Measurements from ENCODE around the gene ZFYVE28. TPM values are rescaled to one million over a fixed set of nuclear protein-coding genes. Genes with fewer than 3 reads are reported as not detected.

Gene ZFYVE28
- total and polyA plus RNA-seq, 7 donors: 1.7 to 7.7 (median 3.4) TPM

DNA sequence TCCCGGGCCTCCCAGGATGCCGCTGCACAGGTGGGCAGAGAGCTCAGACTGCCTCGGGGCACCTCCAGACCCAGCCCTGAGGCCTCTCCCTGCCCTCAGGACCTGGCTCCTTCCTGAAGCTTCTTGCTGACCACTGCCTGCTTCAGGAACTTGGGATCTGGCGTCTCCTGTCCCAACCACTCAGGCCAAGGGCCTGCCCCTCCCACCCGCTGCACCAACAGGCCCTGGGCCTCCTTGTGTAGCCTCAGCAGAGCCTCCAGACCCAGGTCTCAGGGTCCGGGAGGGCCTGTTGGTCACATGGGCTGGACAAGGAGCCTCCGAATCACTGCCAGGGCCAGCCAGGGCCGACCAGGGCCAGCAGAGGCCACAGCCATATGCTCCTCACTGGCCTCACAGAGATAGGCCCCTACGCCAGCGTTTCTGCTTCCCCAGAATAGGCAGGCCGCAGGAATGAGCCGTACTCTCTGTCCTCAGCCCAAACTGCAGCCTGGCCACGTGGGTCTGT is 159.4 kb downstream of the ZFYVE28 start:
- H3K4me3 ChIP-seq: peak overlapping the region; percentile 99
- WGBS, 3 donors: 45 to 75% (median 49%) methylated on average over 11 to 13 of the region's 13 CpGs
- TF ChIP-seq, protein P1, sequence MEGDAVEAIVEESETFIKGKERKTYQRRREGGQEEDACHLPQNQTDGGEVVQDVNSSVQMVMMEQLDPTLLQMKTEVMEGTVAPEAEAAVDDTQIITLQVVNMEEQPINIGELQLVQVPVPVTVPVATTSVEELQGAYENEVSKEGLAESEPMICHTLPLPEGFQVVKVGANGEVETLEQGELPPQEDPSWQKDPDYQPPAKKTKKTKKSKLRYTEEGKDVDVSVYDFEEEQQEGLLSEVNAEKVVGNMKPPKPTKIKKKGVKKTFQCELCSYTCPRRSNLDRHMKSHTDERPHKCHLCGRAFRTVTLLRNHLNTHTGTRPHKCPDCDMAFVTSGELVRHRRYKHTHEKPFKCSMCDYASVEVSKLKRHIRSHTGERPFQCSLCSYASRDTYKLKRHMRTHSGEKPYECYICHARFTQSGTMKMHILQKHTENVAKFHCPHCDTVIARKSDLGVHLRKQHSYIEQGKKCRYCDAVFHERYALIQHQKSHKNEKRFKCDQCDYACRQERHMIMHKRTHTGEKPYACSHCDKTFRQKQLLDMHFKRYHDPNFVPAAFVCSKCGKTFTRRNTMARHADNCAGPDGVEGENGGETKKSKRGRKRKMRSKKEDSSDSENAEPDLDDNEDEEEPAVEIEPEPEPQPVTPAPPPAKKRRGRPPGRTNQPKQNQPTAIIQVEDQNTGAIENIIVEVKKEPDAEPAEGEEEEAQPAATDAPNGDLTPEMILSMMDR (IDR thresholded peaks at IDR 0.05): no peak

DNA sequence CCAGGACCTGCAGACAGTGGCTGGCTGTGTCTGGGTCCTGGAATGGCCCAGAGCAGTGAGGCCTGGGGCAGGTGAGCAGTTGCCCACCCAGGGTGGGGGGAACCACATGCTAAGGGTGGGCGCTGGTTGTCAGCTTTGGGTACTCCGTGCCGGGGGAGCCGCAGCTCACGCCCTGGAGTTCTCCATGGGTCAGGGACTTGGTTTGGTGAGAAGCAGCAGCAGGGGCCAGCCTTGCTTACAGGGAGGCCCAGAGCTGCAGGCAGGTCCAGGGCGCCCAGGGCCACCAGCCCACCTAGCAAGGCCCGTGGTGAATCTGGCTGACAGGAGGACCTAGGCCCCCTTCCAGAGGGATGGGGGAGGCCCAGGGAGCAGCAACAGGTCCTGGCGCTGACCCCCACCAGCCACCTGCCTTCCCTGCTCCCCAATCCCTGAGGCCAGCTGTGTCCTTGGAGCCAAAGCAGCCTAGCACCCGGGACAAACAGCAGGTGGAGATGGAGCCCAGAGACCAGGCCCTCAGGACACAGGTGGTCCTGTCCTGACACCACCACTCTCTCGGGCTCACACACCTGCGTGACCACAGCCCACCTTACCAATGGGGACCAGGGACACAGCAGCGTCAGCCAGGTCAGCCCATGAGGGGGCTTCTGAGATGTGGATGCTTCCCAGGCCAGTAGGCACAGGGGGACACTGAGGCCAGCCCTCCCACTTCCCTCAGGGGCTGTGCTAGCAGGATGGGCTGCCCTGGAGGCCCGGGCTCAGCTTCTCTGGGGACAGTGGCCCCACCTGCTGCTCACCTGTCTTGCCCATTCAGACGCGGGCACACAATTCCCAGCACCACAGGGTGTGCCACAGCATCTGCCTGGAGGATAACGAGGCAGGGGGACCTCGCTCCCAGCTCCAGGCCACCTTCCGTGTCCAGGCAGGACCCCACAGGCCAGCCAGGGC is 160.1 kb downstream of the ZFYVE28 start:
- intact Hi-C loops (cut with DNase I): no loop called here
- peaks cover 62% of the 10 kb centered on the region for H3K4me1 ChIP-seq
- TF ChIP-seq, protein P1 (IDR thresholded peaks at IDR 0.05): no peak
- no peaks in the 10 kb centered on the region for H3K27me3 ChIP-seq (ENCODE audit: insufficient read depth in 3 of 3, low read length in 2 of 3)
- ATAC-seq (no peak), DNase-seq (peak; percentile 14 to 50)
- no peaks in the 10 kb centered on the region for H3K9me3 ChIP-seq
- peaks cover 0 to 45% of the 10 kb centered on the region in 2 donors for H3K36me3 ChIP-seq (ENCODE audit: insufficient read depth in 1 of 2, low read depth in 1 of 2)
- H3K4me3 ChIP-seq: peak overlapping the region; percentile 99
- peak overlapping the region; percentile 60 for H3K27ac ChIP-seq
- WGBS, 3 donors: 79 to 84% (median 81%) methylated on average over 17 to 18 of the region's 18 CpGs

More for the DNA sequence above, 159.4 kb downstream of the ZFYVE28 start:
- peaks cover 0 to 38% of the 10 kb centered on the region in 2 donors for H3K36me3 ChIP-seq (ENCODE audit: insufficient read depth in 1 of 2, low read depth in 1 of 2)
- no peaks in the 10 kb centered on the region for H3K27me3 ChIP-seq (ENCODE audit: insufficient read depth in 3 of 3, low read length in 2 of 3)
- H3K4me1 ChIP-seq: peaks cover 60% of the 10 kb centered on the region
- DNase-seq (peak; percentile 15 to 54), ATAC-seq (no peak)
- intact Hi-C loops (cut with DNase I): no loop called here
- H3K9me3 ChIP-seq: no peaks in the 10 kb centered on the region
- H3K27ac ChIP-seq: peak overlapping the region; percentile 94

DNA sequence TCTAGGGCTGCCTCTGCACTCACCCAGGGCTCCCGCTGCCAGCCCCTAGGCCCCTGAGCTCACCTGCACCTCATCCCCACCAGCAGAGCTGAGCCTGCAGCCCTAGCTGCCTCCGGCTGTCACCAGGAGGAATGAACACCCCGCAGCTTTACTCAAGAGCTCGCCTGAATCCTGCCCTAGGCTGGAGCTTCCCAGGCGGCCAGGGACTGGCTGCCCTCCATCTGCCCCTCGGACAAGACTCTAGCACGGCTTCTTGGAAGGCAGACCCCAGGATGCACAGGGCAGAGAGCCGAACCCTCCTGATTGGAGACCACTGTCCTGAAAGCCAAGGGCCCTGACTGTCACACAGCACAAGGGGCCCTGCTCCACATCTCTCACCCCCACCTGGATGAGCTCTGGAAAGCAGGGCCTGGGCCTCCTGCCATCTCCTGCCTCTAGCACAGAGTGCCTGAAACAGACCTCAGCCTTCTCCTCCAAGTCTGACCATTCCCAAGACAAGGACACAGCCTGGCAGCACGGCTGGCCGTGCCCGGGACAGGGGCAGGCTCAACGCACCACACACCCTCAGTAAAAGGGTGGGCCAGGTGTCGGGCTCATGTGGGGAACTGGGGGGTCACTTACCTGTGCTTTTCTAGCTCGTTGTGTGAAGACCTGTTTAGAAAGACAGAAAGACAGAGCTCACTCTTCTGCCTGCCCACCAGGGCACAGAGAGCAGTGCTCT is 160.9 kb downstream of the ZFYVE28 start:
- DNase-seq (peak; percentile 13 to 49), ATAC-seq (no peak)
- Histone ChIP-seq H3K9me3 (no peaks in the 10 kb centered on the region), H3K36me3 (ENCODE audit: insufficient read depth in 1 of 2, low read depth in 1 of 2) (peaks cover 0 to 53% of the 10 kb centered on the region in 2 donors), H3K27me3 (ENCODE audit: insufficient read depth in 3 of 3, low read length in 2 of 3) (no peaks in the 10 kb centered on the region), H3K4me3 (no peak overlapping the region), H3K27ac (peak overlapping the region; percentile 60), H3K4me1 (peaks cover 60% of the 10 kb centered on the region)
- TF ChIP-seq, protein P1 (IDR thresholded peaks at IDR 0.05): no peak
- WGBS, 3 donors: 66 to 77% (median 74%) methylated on average over 14 of the region's 14 CpGs
- intact Hi-C loops (cut with DNase I): no loop called here

DNA sequence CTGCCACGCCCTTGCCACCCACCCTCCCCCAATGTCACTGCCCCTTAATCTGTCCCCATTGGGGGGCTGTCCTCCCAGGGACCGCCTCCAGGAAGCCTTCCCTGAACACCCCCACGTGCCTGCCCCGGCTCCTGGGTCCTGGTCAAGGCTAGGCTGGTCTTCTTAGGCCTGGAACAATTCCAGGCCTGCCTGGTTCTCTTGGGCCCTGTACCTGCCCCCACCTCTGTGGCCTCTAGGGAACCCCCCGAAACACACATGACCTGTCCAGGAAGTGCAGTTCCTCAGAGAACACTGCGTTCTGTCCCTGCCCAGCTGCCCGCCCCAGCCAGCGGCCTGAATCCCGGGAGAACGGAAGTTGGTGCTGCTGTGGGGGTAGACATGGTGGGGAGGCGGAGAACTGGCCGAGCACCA is 161.7 kb downstream of the ZFYVE28 start:
- Histone ChIP-seq H3K27me3 (ENCODE audit: insufficient read depth in 3 of 3, low read length in 2 of 3) (no peaks in the 10 kb centered on the region), H3K4me3 (no peak overlapping the region), H3K36me3 (ENCODE audit: insufficient read depth in 1 of 2, low read depth in 1 of 2) (peaks cover 0 to 59% of the 10 kb centered on the region in 2 donors), H3K9me3 (no peaks in the 10 kb centered on the region), H3K4me1 (peaks cover 60% of the 10 kb centered on the region), H3K27ac (peak overlapping the region; percentile 60)
- ATAC-seq: peak in 3 of 4 donors; percentile 41 to 61 (median 58)
- WGBS, 3 donors: 40 to 55% (median 48%) methylated on average over 12 of the region's 12 CpGs
- TF ChIP-seq, protein P1 (IDR thresholded peaks at IDR 0.05): no peak
- intact Hi-C loops (cut with DNase I): no loop called here
- DNase-seq: peak; percentile 42 to 80

Data from psoas muscle (tissue), 8 donors.